Vagina (tissue), 2 donors: ENCODE measurements around the gene LRPPRC. TPM values are rescaled to one million over a fixed set of nuclear protein-coding genes. Genes with fewer than 3 reads are reported as not detected.
A peak's percentile ranks its signal among the peaks of the same experiment; 100 is the strongest.

Source experiments
- DNase-seq, 2 donors: peaks; one replicate each; pipeline ENCODE4 v3.0.0-alpha.2; 2017; ENCODE audit errors: extremely low spot score in 2 of 2
- H3K27ac ChIP-seq: fragments of 200-600 bp; sonication (generic); one replicate; pipeline ENCODE4 v1.5.1; 2019
- H3K27me3 ChIP-seq: fragments of 200-600 bp; sonication (generic); one replicate; pipeline ENCODE4 v1.5.1; 2019
- H3K36me3 ChIP-seq, 2 donors: fragments of 200-600 bp; sonication (generic); one replicate each; pipeline ENCODE4 v1.5.1; 2017 to 2019
- H3K4me1 ChIP-seq: fragments of 200-600 bp; sonication (generic); one replicate; pipeline ENCODE4 v1.5.1; 2019
- H3K4me3 ChIP-seq, 2 donors: fragments of 200-600 bp; sonication (generic); 1 replicate in 1 of 2; 2 replicates in 1 of 2; pipeline ENCODE4 v1.5.1; 2016 to 2019
- H3K9me3 ChIP-seq: fragments of 200-600 bp; sonication (generic); one replicate; pipeline ENCODE4 v1.5.1; 2019
- POLR2A ChIP-seq, 2 donors: fragments of 450-650 bp; IDR thresholded peaks; one replicate each; pipeline ENCODE4 v1.6.1; 2017; ENCODE audit warnings: antibody characterized with exemption in 2 of 2, mild to moderate bottlenecking in 2 of 2, moderate library complexity in 2 of 2
- POLR2AphosphoS5 ChIP-seq, 2 donors: sonication (generic); formaldehyde crosslinking; IDR thresholded peaks; one replicate each; pipeline ENCODE4 v1.9.0; 2017; ENCODE audit warnings: antibody characterized with exemption in 2 of 2, mild to moderate bottlenecking in 2 of 2, low read depth in 1 of 2; ENCODE audit not compliant: insufficient read depth in 1 of 2
- intact Hi-C: fragments of 100-400 bp; cut with DNase I; formaldehyde crosslinking; loops from one replicate; pipeline ENCODE4 v1.15.1; 2023
- total RNA-seq: library from RNA; depleted of rRNA; stranded (reverse); fragments of >200 nt; gene quantifications from one replicate; pipeline ENCODE4 v1.2.3, GENCODE V29; 2016
- TF ChIP-seq, protein P1 (sequence below), 3 experiments: fragments of 450-650 bp in 2 of 3; fragments of 200-600 bp in 1 of 3; sonication (generic) in 1 of 3; IDR thresholded peaks; one replicate each; pipeline ENCODE4 v1.5.1; 2017 to 2019; ENCODE audit warnings: antibody characterized with exemption in 3 of 3, mild to moderate bottlenecking in 2 of 3, moderate library complexity in 2 of 3

Gene LRPPRC
- total RNA-seq, 1 donor from 2014 or later, result 35.4 TPM

DNA sequence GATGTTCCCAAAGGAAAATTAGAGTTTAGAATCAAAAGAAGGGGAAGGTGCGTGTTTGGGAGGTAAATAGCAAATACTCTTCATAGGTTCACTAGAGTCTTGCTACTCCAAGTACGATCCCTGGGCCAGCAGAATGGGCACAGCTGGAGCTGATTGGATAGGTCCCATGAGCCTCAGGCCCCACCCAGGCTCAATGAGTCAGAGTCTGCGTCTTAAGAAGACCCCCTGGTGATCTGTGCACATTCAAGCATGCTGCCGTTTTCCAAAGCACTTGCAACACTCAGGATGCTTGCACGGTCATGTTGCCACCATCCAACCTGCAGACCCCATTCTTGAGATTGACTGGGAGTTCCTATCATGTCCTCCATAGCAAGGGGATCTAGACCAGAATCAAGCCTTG is 116.5 kb downstream of the LRPPRC start:
- H3K9me3 ChIP-seq, result no peaks in the 10 kb centered on the region
- intact Hi-C loops, result no loop called here
- H3K4me1 ChIP-seq, result peaks cover 4% of the 10 kb centered on the region
- no peak overlapping the region for H3K4me3 ChIP-seq
- H3K27ac ChIP-seq, result no peak overlapping the region
- no peaks in the 10 kb centered on the region for H3K27me3 ChIP-seq
- DNase-seq, result no peak
- no peaks in the 10 kb centered on the region for H3K36me3 ChIP-seq
- TF ChIP-seq, protein P1, sequence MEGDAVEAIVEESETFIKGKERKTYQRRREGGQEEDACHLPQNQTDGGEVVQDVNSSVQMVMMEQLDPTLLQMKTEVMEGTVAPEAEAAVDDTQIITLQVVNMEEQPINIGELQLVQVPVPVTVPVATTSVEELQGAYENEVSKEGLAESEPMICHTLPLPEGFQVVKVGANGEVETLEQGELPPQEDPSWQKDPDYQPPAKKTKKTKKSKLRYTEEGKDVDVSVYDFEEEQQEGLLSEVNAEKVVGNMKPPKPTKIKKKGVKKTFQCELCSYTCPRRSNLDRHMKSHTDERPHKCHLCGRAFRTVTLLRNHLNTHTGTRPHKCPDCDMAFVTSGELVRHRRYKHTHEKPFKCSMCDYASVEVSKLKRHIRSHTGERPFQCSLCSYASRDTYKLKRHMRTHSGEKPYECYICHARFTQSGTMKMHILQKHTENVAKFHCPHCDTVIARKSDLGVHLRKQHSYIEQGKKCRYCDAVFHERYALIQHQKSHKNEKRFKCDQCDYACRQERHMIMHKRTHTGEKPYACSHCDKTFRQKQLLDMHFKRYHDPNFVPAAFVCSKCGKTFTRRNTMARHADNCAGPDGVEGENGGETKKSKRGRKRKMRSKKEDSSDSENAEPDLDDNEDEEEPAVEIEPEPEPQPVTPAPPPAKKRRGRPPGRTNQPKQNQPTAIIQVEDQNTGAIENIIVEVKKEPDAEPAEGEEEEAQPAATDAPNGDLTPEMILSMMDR (IDR thresholded peaks at IDR 0.05), result no peak
- no peak for TF ChIP-seq POLR2A (IDR thresholded peaks at IDR 0.05)
- TF ChIP-seq POLR2AphosphoS5 (IDR thresholded peaks at IDR 0.05; ENCODE audit: insufficient read depth in 1 of 2, low read depth in 1 of 2), result no peak

DNA sequence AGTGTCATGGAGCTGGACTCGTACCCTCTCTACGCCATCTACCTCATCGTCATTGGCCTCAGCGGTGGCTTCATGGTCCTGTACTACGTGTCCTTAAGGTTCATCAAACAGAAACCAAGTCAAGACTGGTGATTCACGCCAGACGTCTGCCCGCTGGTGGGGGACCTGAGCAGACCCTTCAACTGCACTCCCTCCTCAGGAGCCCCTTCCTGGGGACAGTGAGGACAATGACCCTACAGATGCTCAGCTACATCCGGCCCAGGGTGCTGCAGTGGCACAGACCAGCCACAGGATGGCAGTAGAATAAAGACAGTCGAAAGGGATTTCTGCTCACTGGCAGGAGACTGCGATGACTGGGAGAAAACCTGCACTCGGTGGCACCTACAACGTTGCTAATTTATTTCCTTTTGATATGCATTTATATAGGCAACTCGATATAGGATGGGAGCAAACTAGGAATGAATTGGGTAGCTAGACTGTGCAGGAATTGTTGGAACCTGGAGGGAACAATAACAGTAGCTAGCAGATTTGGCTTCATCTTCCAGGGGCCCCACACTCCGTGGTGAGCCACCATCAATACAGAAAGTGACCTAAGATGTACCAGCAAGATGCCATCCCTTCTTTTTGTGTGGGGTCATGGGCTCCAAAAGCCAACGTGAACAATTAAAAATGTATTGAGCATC is 117.9 kb downstream of the LRPPRC start:
- TF ChIP-seq, protein P1 (IDR thresholded peaks at IDR 0.05), result peak; percentile 64 to 72 (median 67)
- no peak for TF ChIP-seq POLR2A (IDR thresholded peaks at IDR 0.05)
- DNase-seq, result no peak
- Histone ChIP-seq H3K27me3 (no peaks in the 10 kb centered on the region), H3K36me3 (no peaks in the 10 kb centered on the region), H3K9me3 (no peaks in the 10 kb centered on the region), H3K27ac (no peak overlapping the region), H3K4me3 (no peak overlapping the region), H3K4me1 (peaks cover 4% of the 10 kb centered on the region)
- intact Hi-C loops, result no loop called here

DNA sequence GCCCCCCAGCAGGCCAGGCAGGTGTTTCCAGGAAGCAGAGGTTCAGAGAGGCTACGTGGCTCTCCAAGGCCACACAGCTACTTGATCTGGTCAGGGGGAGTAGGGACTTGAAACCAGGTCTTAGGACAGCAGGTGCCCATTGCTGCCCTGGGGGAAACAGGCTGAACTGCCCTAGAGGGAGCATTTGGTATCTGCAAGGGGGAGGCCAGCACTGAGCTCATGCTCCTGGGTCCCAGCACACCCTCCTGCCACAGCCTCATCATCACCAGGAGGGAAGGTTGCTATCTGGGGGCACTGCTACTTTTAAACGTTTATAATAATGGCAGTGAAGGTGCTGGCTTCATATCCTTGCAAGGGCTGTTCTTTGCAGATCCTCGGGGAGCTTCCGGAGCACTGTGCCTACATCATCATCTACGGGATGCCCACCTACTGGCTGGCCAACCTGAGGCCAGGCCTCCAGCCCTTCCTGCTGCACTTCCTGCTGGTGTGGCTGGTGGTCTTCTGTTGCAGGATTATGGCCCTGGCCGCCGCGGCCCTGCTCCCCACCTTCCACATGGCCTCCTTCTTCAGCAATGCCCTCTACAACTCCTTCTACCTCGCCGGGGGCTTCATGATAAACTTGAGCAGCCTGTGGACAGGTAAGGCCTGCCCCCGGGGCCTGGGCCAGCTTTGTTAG is 120.9 kb downstream of the LRPPRC start:
- Histone ChIP-seq H3K36me3 (no peaks in the 10 kb centered on the region), H3K27ac (no peak overlapping the region), H3K4me3 (no peak overlapping the region), H3K4me1 (no peaks in the 10 kb centered on the region), H3K9me3 (no peaks in the 10 kb centered on the region), H3K27me3 (no peaks in the 10 kb centered on the region)
- DNase-seq, result no peak
- TF ChIP-seq, protein P1 (IDR thresholded peaks at IDR 0.05), result no peak
- TF ChIP-seq POLR2AphosphoS5 (IDR thresholded peaks at IDR 0.05; ENCODE audit: insufficient read depth in 1 of 2, low read depth in 1 of 2), result no peak
- no peak for TF ChIP-seq POLR2A (IDR thresholded peaks at IDR 0.05)
- intact Hi-C loops, result no loop called here

DNA sequence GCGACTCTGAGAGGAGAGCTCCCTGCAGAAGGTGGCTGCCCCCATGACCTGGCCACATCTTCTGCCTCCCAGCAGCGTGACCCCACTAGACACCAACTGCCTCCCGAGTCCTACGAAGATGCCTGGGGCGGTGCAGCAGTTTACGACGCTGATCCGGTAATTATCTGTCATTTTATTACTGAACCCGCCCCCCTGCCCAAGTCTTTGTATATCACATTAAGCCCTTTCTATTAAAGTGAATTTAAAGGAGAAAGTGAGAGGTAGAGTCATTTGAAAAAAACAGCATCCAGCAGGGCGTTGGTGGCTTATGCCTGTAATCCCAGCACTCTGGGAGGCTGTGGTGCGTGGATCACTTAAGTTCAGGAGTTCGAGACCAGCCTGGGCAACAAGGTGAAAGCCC is 123.6 kb downstream of the LRPPRC start:
- Histone ChIP-seq H3K4me1 (no peaks in the 10 kb centered on the region), H3K27me3 (no peaks in the 10 kb centered on the region), H3K36me3 (no peaks in the 10 kb centered on the region), H3K4me3 (no peak overlapping the region), H3K9me3 (no peaks in the 10 kb centered on the region), H3K27ac (no peak overlapping the region)
- intact Hi-C loops, result no loop called here
- TF ChIP-seq, protein P1 (IDR thresholded peaks at IDR 0.05), result no peak
- TF ChIP-seq POLR2AphosphoS5 (IDR thresholded peaks at IDR 0.05; ENCODE audit: insufficient read depth in 1 of 2, low read depth in 1 of 2) (no peak), POLR2A (IDR thresholded peaks at IDR 0.05) (no peak)
- DNase-seq, result no peak

DNA sequence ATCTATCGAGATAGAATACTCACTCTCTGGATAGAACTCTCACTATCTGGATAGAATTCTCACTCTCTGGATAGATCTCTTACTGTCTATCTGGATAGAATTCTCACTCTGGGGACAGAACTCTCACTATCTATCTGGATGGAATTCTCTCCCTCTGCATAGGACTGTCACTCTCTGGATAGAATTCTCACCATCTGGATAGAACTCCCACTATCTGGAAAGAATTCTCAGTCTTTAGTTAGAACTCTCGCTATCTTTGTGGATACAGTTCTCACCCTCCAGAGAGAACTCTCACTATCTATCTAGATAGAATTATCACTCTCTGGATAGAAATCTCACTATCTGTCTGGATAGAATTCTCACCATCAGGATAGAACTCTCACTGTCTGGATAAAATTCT is 140.5 kb downstream of the LRPPRC start:
- no peaks in the 10 kb centered on the region for H3K36me3 ChIP-seq
- no peak overlapping the region for H3K4me3 ChIP-seq
- intact Hi-C loops, result no loop called here
- TF ChIP-seq, protein P1 (IDR thresholded peaks at IDR 0.05), result no peak
- TF ChIP-seq POLR2AphosphoS5 (IDR thresholded peaks at IDR 0.05; ENCODE audit: insufficient read depth in 1 of 2, low read depth in 1 of 2), result no peak
- no peak for DNase-seq
- H3K4me1 ChIP-seq, result no peaks in the 10 kb centered on the region
- no peaks in the 10 kb centered on the region for H3K27me3 ChIP-seq
- no peaks in the 10 kb centered on the region for H3K9me3 ChIP-seq
- no peak overlapping the region for H3K27ac ChIP-seq
